C4-2B (cell line): ENCODE measurements around the gene SP100.

Experiments used
- H3K27ac ChIP-seq: fragments of 450-650 bp; 2 replicates; pipeline ENCODE4 v1.5.1; 2017
- ZFX ChIP-seq: fragments of 450-650 bp; IDR thresholded peaks from 2 replicates; pipeline ENCODE4 v1.6.1; 2017
- TF ChIP-seq, protein P1 (sequence below): fragments of 450-650 bp; conservative IDR thresholded peaks from 2 replicates; pipeline ENCODE4 v1.5.1; 2017; ENCODE audit warnings: mild to moderate bottlenecking

The SP100 gene

DNA sequence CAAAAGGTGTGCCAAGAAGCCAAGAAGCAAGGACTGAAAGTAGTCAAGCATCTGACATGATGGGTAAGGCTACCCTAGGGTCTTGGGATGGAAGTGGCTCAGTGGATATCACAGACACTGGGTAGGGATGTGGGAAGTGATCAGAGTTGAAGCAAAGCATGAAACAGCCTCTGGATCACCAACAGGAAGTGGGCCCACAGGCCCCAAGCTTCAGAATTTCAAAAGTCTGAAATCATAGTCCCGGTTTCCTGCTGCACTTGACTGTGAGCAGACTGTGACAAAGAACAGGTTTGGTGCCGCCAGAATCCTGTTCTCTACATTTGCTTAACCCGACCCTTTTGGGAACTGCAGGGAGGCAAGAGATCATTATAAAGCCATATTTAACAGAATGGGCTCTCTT, 57.4 kb downstream of the SP100 start:
- TF ChIP-seq ZFX: no peak
- TF ChIP-seq, protein P1, sequence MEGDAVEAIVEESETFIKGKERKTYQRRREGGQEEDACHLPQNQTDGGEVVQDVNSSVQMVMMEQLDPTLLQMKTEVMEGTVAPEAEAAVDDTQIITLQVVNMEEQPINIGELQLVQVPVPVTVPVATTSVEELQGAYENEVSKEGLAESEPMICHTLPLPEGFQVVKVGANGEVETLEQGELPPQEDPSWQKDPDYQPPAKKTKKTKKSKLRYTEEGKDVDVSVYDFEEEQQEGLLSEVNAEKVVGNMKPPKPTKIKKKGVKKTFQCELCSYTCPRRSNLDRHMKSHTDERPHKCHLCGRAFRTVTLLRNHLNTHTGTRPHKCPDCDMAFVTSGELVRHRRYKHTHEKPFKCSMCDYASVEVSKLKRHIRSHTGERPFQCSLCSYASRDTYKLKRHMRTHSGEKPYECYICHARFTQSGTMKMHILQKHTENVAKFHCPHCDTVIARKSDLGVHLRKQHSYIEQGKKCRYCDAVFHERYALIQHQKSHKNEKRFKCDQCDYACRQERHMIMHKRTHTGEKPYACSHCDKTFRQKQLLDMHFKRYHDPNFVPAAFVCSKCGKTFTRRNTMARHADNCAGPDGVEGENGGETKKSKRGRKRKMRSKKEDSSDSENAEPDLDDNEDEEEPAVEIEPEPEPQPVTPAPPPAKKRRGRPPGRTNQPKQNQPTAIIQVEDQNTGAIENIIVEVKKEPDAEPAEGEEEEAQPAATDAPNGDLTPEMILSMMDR: no peak
- H3K27ac ChIP-seq: no peak overlapping the region

DNA sequence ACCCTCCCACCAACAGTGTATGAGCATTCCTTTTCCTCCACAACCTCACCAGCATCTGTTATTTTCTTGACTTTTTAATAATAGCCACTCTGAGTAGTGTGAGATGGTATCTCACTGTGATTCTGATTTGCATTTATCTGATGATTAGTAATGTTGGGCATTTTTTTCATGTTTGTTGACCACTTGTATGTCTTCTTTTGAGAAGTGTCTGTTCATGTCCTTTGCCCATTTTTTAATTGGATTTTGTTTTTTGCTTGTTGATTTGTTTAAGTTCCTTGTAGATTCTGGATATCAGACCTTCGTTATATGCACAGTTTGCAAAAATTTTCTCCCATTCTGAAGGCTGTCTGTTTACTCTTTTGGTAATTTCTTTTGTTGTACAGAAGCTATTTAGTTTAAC, 59.1 kb downstream of the SP100 start:
- no peak overlapping the region for H3K27ac ChIP-seq
- TF ChIP-seq ZFX: no peak
- TF ChIP-seq, protein P1: no peak

DNA sequence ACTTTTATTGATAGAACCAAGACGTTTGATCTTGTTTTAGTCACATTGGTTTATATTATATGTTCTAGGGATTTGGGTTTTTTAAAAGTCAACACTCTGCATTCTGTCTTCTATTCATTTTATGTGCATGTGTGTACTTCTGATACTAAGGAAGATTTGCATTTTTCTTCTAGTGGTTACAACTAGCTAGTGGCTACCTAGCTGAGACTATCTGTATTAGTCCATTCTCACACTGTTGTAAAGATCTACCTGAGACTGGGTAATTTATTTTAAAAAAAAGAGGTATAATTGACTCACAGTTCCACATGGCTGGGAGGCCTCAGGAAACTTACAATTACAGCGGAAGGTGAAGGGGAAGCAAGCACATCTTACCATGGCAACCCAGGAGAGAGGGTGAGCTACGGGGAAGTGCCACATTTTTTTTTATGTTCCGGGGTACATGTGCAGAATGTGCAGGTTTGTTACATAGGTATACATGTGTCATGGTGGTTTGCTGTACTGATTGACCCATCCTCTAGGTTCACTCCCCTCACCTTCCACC, 69.9 kb downstream of the SP100 start:
- no peak overlapping the region for H3K27ac ChIP-seq
- TF ChIP-seq, protein P1: no peak
- TF ChIP-seq ZFX: no peak

DNA sequence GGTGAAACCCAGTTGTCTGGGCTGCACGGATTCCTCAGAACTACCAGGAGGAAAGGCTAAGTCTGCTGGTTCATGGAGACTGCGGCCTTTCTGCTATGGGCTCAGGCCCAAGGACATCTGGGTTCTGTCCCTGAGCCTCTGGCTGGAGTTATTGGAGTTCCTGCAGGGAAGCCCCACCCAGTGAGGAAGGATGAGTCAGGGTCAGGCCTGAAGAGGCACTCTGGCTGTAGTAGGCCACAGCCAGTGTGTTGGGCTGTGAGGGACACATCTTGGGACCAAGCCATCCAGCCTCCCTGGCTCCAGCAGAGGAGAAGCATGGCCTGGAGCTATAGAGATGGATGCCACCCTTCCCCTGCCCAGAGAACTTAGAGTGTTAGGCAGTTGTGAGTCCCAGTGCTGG, 75.2 kb downstream of the SP100 start:
- H3K27ac ChIP-seq: peak overlapping the region; percentile 49

DNA sequence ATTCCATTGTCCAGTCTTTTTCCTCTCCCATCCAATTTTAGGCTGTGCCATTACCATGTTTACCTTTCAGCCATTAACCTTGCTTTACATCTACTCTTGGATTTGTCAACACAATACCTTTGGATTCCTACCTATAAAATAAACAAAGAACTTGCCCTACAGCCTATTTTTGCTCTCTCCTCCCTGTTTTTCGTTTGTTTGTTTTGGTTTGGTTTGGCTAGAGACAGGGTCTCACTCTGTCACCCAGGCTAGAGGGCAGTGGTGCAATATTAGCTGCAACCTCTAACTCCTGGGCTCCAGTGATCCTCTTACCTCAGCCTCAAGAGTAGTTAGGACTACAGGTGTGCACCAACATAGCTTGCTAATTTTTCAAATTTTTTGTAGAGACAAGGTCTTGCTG, 76.1 kb downstream of the SP100 start:
- TF ChIP-seq, protein P1: no peak; the same call in 1 of the 2 replicates
- TF ChIP-seq ZFX: no peak
- no peak overlapping the region; the same call in 1 of the 2 replicates for H3K27ac ChIP-seq

DNA sequence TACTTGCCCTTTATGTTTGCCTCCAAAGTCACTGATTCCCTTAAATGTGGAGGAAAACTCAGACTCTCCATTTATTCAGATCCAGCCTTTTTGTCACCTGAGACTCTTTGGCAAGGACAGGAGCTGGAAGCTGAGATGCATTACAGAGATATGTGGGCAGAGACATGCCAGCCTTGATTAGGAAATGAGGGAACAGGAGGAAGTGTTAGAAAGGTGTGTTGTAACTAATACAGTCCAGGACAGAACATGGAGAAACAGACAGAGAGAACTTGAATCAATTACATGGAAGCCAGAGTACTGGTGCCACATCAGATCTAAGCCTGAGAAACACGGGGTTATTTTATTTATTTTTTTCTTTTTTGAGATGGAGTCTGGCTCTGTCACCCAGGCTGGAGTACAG, 79.0 kb downstream of the SP100 start:
- no peak overlapping the region for H3K27ac ChIP-seq
- TF ChIP-seq, protein P1: no peak
- no peak for TF ChIP-seq ZFX

DNA sequence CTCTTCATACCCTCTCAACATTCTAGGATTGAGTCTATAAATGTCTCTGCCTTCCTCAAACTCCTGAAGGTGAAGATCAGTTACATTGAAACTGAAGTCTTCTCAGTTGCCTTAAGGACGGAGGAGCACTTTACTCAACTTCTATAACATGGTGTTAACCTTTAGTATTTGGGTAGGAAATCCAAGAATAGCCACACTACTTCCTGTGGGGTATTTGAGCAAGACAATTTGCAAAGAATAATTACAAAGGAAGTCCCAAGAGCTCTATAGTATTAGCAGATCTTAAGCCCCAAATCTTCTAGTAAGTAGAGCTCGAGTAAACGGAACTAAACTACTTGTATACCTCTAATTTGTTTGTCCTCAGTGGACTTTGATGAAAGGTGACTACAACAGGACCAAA, 80.9 kb downstream of the SP100 start:
- TF ChIP-seq ZFX: no peak
- TF ChIP-seq, protein P1: no peak
- no peak overlapping the region for H3K27ac ChIP-seq

DNA sequence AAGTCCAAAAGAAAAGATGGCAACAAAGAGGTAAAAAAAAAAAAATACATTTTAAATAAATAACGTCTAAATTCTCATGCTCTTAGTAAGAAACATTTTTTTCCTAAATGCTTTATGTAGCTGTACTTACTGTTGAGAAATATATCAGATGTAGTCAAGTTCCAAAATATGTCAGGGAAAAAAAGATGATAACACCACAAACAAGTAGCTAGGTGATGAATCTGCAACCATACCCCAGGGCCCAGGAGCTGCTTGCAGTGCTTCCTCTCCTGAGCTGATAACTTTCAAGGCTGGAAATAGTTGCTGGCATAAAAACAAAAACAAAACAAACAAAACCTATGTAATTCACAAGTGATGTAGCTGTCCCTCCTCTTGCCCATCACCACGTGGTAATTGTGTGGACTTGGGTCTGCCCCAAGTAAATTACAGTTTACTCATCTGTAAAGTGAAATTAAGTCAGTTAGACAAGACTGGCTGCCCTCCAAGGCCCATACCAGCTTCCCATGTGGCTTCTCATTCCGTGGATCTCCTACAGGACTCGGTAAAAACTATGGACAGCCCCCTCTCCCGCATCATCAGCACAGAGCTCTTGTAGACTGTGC, 82.6 kb downstream of the SP100 start:
- H3K27ac ChIP-seq: no peak overlapping the region

More for the DNA sequence above, 82.6 kb downstream of the SP100 start:
- TF ChIP-seq, protein P1: no peak
- TF ChIP-seq ZFX: no peak
